ENCODE measurements around the gene PRKCA. TPM values are rescaled to one million over a fixed set of nuclear protein-coding genes. Genes with fewer than 3 reads are reported as not detected.

PRKCA gene
- total and polyA plus RNA-seq, 4 donors = 3.0 to 14.1 (median 5.4) TPM

GRCh38 chr17:66585472-66585871 lies 283.1 kb downstream of the PRKCA start:
- H3K27me3 ChIP-seq (ENCODE audit: control insufficient read depth in 4 of 4, insufficient read depth in 4 of 4, low read length in 3 of 4) = no peaks in the 10 kb centered on the region
- no peak for DNase-seq (ENCODE audit: low spot score)
- TF ChIP-seq HNF4A (conservative IDR thresholded peaks at IDR 0.05) (no peak), FOXA2 (IDR thresholded peaks at IDR 0.05) (no peak), RXRA (IDR thresholded peaks at IDR 0.05) (no peak), RAD21 (IDR thresholded peaks at IDR 0.05) (no peak), ATF3 (IDR thresholded peaks at IDR 0.05) (no peak), SP1 (IDR thresholded peaks at IDR 0.05) (no peak), JUND (IDR thresholded peaks at IDR 0.05) (no peak), HNF4G (IDR thresholded peaks at IDR 0.05) (no peak), NR2F2 (IDR thresholded peaks at IDR 0.05) (no peak), FOXA1 (IDR thresholded peaks at IDR 0.05) (no peak), MAX (IDR thresholded peaks at IDR 0.05) (no peak), REST (IDR thresholded peaks at IDR 0.05) (no peak)
- 98% methylated on average over 5 of the region's 5 CpGs for WGBS
- H3K27ac ChIP-seq (ENCODE audit: low read depth in 1 of 2, low read length in 2 of 2) = no peak overlapping the region
- H3K36me3 ChIP-seq (ENCODE audit: control insufficient read depth in 4 of 4, insufficient read depth in 3 of 4, low read depth in 1 of 4, low read length in 3 of 4) = no peaks in the 10 kb centered on the region
- no peaks in the 10 kb centered on the region for H3K9me3 ChIP-seq (ENCODE audit: control insufficient read depth in 4 of 4, low read length in 3 of 4)
- peaks cover 4 to 17% (median 13%) of the 10 kb centered on the region in 4 donors for H3K4me1 ChIP-seq (ENCODE audit: control insufficient read depth in 4 of 4, insufficient read depth in 4 of 4, low read length in 3 of 4)
- H3K4me3 ChIP-seq (ENCODE audit: low read depth in 1 of 3, low read length in 3 of 3) = no peak overlapping the region
- H3K9ac ChIP-seq (ENCODE audit: low read depth in 1 of 2, low read length in 2 of 2) = no peak overlapping the region

GRCh38 chr17:66589892-66590291 lies 287.5 kb downstream of the PRKCA start:
- Histone ChIP-seq H3K27ac (ENCODE audit: low read depth in 1 of 2, low read length in 2 of 2) (no peak overlapping the region), H3K9ac (ENCODE audit: low read depth in 1 of 2, low read length in 2 of 2) (no peak overlapping the region), H3K27me3 (ENCODE audit: control insufficient read depth in 4 of 4, insufficient read depth in 4 of 4, low read length in 3 of 4) (no peaks in the 10 kb centered on the region), H3K36me3 (ENCODE audit: control insufficient read depth in 4 of 4, insufficient read depth in 3 of 4, low read depth in 1 of 4, low read length in 3 of 4) (no peaks in the 10 kb centered on the region), H3K9me3 (ENCODE audit: control insufficient read depth in 4 of 4, low read length in 3 of 4) (no peaks in the 10 kb centered on the region), H3K4me1 (ENCODE audit: control insufficient read depth in 4 of 4, insufficient read depth in 4 of 4, low read length in 3 of 4) (no peaks in the 10 kb centered on the region), H3K4me3 (ENCODE audit: low read depth in 1 of 3, low read length in 3 of 3) (no peak overlapping the region)
- TF ChIP-seq RAD21 (IDR thresholded peaks at IDR 0.05) (no peak), HNF4G (IDR thresholded peaks at IDR 0.05) (no peak), MAX (IDR thresholded peaks at IDR 0.05) (no peak), ATF3 (IDR thresholded peaks at IDR 0.05) (no peak), ZBTB33 (IDR thresholded peaks at IDR 0.05) (no peak), TAF1 (conservative IDR thresholded peaks at IDR 0.05) (no peak), GABPA (IDR thresholded peaks at IDR 0.05 in 1 of 2, conservative IDR thresholded peaks at IDR 0.05 in 1 of 2) (no peak), NR2F2 (IDR thresholded peaks at IDR 0.05) (no peak), FOXA2 (IDR thresholded peaks at IDR 0.05) (no peak), CTCF (IDR thresholded peaks at IDR 0.05; ENCODE audit: low read depth, low read length, missing input control) (no peak), SP1 (IDR thresholded peaks at IDR 0.05) (no peak), FOXA1 (IDR thresholded peaks at IDR 0.05) (no peak), HNF4A (conservative IDR thresholded peaks at IDR 0.05) (no peak), REST (IDR thresholded peaks at IDR 0.05) (no peak), YY1 (IDR thresholded peaks at IDR 0.05) (no peak), JUND (IDR thresholded peaks at IDR 0.05) (no peak), EGR1 (IDR thresholded peaks at IDR 0.05; ENCODE audit: low read depth in 2 of 2) (no peak), RXRA (IDR thresholded peaks at IDR 0.05) (no peak)
- DNase-seq (ENCODE audit: low spot score) = no peak
- WGBS = 98% methylated on average over 7 of the region's 7 CpGs

All from liver (tissue), 9 donors.